Right lobe of liver (tissue), 4 donors: ENCODE results near the gene ARHGAP8.

ENCODE experiments used
- CTCF ChIP-seq, 4 donors: fragments of 200-600 bp in 3 of 4; fragments of 450-650 bp in 1 of 4; IDR thresholded peaks; one replicate each; pipeline versions ENCODE4 v1.5.1 to v1.8.0; 2016 to 2022; ENCODE audit warnings: antibody characterized with exemption in 4 of 4, mild to moderate bottlenecking in 2 of 4
- POLR2A ChIP-seq: fragments of 450-650 bp; IDR thresholded peaks from one replicate; pipeline ENCODE4 v1.6.1; 2017; ENCODE audit warnings: antibody characterized with exemption, mild to moderate bottlenecking
- donor health status: DM: no; HTN: no; CAD: no.
- donor health status: DM: no; HTN: no; CAD: no.
- donor health status: DM: no; HTN: yes; CAD: no.

- no peak for TF ChIP-seq POLR2A
- TF ChIP-seq CTCF (IDR thresholded peaks at IDR 0.05) = no peak
Observed at GRCh38 chr22:44839721-44840120, 87.3 kb downstream of the ARHGAP8 start.
